DLD1 (cell line): ENCODE data around the gene FIZ1.
"Not testable (repeated sequence)": the region's sequence is repeated elsewhere in the genome, so short reads cannot be mapped to it uniquely, and the experiment has no call there.

ENCODE experiments used
- in situ Hi-C: cut with HindIII; loops from 2 replicates; pipeline ENCODE4 v1.10.0; 2017; ENCODE audit warnings: low sequenced_read_pairs

The FIZ1 gene

GRCh38 chr19:55598034-55598433 lies 1.3 kb downstream of the FIZ1 start:
- in situ Hi-C loops: no loop called here

- in situ Hi-C loops: no loop called here
Measured at GRCh38 chr19:55597501-55597921, 1.8 kb downstream of the FIZ1 start.

DNA sequence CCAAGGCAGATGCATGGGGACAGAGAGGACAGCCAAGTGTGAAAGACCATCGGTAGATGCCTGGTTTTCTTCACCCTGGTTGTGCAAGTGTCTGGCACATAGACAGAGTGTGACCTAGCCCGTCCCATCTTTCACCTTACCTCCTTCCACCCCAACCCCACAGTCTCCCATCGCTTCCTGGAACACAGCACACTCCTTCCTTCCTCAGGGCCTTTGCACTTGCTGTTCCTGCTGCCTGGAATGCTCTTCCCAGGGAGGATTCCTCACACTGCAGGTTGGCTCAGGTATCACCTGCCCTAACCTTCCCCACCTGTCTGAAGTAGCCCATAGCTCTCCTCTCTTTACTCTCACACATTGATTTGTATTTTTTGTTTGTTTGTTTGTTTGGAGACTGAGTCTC lies 3.0 kb downstream of the FIZ1 start:
- in situ Hi-C loops: no loop called here

- in situ Hi-C loops: no loop called here
Measured at GRCh38 chr19:55594996-55595545, 4.2 kb downstream of the FIZ1 start.

- in situ Hi-C loops: no loop called here
Measured at GRCh38 chr19:55593096-55593772, 6.1 kb downstream of the FIZ1 start.

DNA sequence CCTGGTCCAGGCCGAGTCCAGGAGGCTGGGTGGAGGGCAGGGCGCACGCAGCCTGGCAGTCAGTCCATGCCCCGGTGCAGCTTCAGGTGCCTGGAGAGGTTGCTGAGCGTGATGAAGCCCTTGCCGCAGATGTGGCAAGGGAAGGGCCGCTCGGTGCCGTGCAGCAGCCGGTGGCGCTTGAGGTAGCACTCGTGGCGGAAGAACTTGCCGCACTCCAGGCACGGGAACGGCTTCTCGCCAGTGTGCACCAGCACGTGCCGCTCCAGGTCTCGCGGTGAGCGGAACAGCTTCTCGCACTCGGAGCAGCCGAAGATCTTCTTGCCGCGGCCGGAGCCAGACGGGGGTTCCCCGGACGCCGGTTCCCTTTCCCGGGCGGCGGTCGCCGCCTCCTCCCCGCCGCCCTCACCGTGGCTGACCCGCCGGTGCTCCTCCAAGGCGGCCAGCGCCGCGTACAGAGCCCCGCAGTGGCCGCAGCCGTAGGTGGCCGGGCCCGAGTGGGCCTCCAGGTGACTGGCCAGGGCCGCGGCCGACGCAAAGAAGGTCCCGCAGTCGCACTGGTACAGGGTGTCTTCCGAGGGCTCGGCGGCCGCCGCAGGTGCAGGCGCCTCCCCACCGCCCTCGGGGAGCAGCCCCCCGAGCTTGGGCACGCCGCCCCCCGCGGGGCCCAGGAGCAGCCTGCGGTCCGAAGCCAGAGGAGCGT lies 6.8 kb downstream of the FIZ1 start:
- in situ Hi-C loops: no loop called here

DNA sequence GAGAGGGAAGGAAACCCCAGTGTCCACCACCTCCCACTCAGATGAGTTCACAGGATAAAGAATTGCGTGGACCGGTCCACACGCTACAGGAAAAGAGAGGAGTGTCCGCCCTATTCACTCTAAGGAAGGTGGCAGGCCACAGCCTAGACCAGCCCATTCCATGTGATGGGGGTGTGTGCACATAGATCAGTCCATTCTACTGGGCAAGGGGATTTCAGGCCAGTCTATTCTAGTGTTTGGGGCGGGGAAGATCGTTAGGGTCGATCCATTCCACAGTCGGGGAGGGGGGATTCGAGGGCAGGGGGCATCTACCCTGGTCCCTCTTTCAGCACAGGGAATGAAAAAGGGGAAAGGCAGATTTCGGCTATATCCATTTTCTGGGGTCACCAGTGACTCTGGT lies 7.8 kb downstream of the FIZ1 start:
- in situ Hi-C loops: no loop called here

GRCh38 chr19:55590617-55591016 lies 8.7 kb downstream of the FIZ1 start:
- in situ Hi-C loops: no loop called here

DNA sequence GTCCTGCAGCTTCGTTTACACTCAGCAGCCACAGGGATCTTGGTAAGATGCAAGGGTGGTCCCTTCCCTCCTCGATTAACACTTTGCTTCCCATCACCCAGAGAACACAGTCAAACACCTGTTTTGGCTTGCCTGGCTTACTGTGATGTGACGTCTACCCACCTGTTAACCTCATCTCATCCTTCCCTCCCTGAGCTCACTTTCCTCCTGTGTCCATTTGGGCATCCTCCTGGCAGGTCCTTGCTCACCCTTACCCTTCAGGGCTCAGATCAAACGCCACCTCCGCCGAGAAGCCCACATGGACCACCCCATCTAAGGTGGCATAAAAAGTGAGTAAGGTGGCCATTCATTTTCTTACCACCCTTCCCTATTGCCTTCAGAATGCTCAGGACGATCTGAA lies 9.2 kb downstream of the FIZ1 start:
- in situ Hi-C loops: no loop called here

DNA sequence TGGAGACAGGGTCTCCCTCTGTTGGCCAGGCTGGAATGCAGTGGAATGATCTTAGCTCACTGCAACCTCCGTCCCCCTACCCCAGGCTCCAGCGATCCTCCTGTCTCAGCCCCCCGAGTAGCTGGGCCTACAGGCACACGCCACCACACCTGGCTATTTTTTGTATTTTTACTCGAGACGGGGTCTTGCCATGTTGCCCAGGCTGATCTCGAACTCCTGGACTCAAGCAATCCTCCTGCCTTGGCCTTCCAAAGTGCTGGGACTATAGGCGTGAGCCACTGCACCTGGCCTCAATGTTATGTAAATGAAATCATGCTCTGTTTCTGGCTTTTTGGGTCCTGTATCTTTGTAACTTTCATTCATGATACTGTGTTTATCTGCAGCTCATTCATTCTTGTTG lies 10.6 kb downstream of the FIZ1 start:
- in situ Hi-C loops: no loop called here

DNA sequence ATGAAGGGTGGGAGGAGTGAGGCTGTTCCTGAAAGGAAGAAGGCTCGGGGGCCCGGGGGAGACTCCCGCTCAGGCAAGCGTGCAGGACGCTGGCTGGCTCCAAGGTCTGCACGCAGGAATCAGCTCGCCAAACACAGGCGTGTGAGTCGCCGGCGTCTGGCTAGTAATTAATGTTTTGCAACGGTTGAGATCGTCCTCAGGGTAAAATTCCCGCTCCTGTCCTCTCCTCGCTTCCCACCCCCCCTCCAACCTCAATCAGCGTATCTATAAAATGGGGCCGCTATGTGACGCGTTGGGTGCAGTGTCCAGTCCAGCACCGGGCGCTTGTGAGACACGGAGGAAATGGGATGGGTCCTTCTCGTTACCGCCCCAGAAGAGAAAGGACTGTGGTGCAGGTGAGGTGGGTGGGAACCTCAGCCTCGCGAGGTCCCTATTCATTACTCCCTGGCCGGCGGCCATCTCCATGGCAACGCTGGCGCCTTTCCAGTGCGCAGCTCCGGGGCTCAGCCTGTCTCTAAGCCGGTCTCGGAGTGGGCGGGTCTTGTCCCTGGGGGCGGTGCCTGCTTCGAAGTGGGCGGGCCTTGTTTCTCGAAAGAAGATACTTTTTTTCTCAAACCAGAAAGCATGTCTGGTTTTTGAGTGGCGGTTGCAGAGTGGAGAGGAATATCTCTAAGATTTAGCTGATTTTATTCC lies 12.2 kb downstream of the FIZ1 start:
- in situ Hi-C loops: no loop called here

- in situ Hi-C loops: no loop called here
Measured at GRCh38 chr19:55585658-55586339, 13.5 kb downstream of the FIZ1 start.

DNA sequence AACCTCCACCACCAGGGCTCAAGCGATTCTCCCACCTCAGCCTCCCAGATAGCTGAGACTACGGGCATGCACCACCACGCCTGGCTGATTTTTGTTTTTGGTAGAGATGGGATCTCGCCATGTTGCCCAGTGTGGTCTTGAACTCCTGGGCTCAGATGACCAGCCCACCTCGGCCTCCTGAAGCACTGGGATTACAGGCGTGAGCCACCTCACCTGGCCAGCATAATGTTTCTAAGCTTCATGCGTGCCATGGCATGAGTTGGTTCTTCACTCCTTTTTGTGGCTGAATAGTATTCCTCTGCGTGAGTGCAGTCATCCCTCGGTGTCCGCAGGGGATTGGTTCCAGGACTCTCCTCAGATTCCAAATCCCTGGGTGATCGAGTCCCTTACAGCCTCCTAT lies 14.4 kb downstream of the FIZ1 start:
- in situ Hi-C loops: no loop called here

DNA sequence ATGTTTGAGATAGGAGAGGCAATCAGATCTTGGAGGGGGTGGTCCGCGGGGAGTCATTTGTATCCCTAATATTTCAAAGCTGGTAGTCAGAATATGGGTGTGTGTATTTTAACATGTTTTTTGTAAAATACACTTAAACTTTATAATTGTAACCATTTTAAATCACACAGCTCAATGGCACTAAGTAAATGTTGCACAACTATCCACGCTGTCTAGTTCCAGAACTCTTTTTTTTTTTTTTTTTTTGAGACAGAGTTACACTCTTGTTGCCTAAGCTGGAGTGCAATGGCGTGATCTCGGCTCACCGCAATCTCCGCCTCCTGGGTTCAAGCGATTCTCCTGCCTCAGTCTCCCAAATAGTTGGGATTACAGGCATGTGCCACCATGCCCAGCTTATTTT lies 15.4 kb downstream of the FIZ1 start:
- in situ Hi-C loops: not testable (repeated sequence)

- in situ Hi-C loops: not testable (repeated sequence)
Measured at GRCh38 chr19:55582284-55582683, 17.0 kb downstream of the FIZ1 start.

GRCh38 chr19:55581823-55582223 lies 17.5 kb downstream of the FIZ1 start:
- in situ Hi-C loops: no loop called here

DNA sequence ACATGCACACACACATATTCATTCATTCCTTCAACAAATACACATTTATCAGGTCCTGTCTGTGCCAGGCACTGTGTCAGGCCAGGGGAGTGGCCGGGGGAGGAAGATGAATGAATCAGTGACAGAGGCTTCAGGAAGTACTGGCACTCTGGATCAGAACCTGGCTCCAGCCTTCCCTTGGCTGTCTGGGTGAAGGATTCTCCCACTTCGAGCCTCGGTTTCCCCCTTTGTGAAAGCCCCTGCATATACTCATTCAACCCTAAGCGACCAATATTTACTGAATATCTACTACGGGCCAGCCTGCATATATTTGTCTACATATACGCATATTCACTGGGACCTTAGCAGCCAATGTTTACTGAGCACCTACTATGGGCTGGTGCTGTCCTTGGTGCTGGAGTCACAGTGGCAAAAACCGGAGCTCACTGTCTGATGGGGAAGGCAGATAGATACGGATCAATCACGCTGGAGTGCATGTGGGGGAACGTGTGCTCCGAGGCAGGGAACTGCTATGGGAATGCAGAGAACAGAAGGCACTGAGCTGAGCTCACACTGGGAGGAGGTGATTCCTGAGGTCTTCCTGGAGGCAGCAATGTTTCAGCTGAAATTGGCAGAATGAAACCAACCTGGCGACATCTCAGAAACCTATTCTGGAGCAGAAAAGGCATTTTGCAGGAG lies 18.0 kb downstream of the FIZ1 start:
- in situ Hi-C loops: no loop called here

DNA sequence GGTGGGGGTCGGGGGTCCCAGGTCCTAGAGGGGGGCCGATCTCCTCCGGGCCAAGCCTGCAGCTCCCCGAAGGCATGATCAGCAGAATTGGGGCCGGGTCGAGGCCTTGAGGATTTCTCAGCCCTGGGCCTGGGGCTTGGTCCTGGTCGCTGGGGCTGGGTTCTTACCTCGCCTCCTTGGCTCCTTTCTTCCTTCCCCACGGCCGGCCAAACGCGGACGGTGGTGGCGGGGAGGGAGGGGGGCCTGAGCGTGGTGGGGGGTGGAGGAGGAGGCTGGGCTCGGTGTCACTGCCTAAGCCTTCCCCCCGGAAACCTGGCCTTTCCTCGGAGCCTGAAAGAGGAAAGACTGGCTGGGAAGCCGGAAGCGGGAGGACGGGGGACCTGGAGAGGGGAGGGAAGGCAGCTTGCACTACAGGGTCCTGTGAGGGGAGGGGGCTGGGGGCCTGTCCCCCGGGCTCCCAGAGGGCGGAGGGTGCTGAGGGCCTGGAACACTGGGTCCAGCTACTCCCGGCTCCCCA lies 18.6 kb downstream of the FIZ1 start, which contains the start of gene ZNF579:
Gene ZNF579, minus strand, starts transcription at position 221 of the 517 bp plus-strand sequence. CDS start 1,209 bp downstream, outside the sequence.
- in situ Hi-C loops: no loop called here

- in situ Hi-C loops: no loop called here
Measured at GRCh38 chr19:55579766-55580621, 19.3 kb downstream of the FIZ1 start.
